GM19468 (cell line): ENCODE results near the gene NRP2.

Experiments
- ATAC-seq: cut with Tn5 transposase; IDR thresholded peaks from one replicate; pipeline ENCODE4 v1.9.1; 2021; ENCODE audit warnings: mild to moderate bottlenecking, moderate library complexity, moderate number of reproducible peaks; ENCODE audit not compliant: unreplicated experiment; ENCODE audit errors: extremely low read depth

Gene NRP2

GRCh38 chr2:205768815-205769494 lies 86.7 kb downstream of the NRP2 start:
- no peak for ATAC-seq

- no peak for ATAC-seq
These were observed 87.2 kb downstream of the NRP2 start for GRCh38 chr2:205769495-205769850.

- ATAC-seq, result no peak
These were observed 87.6 kb downstream of the NRP2 start for GRCh38 chr2:205769879-205770278.

- no peak for ATAC-seq
These were observed 88.3 kb downstream of the NRP2 start for GRCh38 chr2:205770577-205770976.

- ATAC-seq, result no peak
These were observed 88.7 kb downstream of the NRP2 start for GRCh38 chr2:205771031-205771430.

GRCh38 chr2:205771666-205772065 lies 89.4 kb downstream of the NRP2 start:
- no peak for ATAC-seq

- no peak for ATAC-seq
These were observed 90.7 kb downstream of the NRP2 start for GRCh38 chr2:205772983-205773382.

- no peak for ATAC-seq
These were observed 91.7 kb downstream of the NRP2 start for GRCh38 chr2:205773989-205774388.

- no peak for ATAC-seq
These were observed 93.0 kb downstream of the NRP2 start for GRCh38 chr2:205775097-205775877.

- ATAC-seq, result no peak
These were observed 93.8 kb downstream of the NRP2 start for GRCh38 chr2:205776139-205776538.

GRCh38 chr2:205776720-205777119 lies 94.4 kb downstream of the NRP2 start:
- no peak for ATAC-seq

GRCh38 chr2:205778356-205778755 lies 96.1 kb downstream of the NRP2 start:
- no peak for ATAC-seq

- ATAC-seq, result no peak
These were observed 98.3 kb downstream of the NRP2 start for GRCh38 chr2:205780645-205781044.

- no peak for ATAC-seq
These were observed 99.1 kb downstream of the NRP2 start for GRCh38 chr2:205781244-205781931.

GRCh38 chr2:205782941-205783340 lies 100.6 kb downstream of the NRP2 start:
- no peak for ATAC-seq

GRCh38 chr2:205783872-205784499 lies 101.7 kb downstream of the NRP2 start:
- ATAC-seq, result no peak

GRCh38 chr2:205785507-205786260 lies 103.4 kb downstream of the NRP2 start:
- ATAC-seq, result no peak

GRCh38 chr2:205786976-205787375 lies 104.7 kb downstream of the NRP2 start:
- ATAC-seq, result no peak

GRCh38 chr2:205787761-205788160 lies 105.5 kb downstream of the NRP2 start:
- ATAC-seq, result no peak

GRCh38 chr2:205789906-205790305 lies 107.6 kb downstream of the NRP2 start:
- ATAC-seq, result no peak
